T-helper 17 cell (primary cell): ENCODE results near the gene C20orf173. TPM values are rescaled to one million over a fixed set of nuclear protein-coding genes. Genes with fewer than 3 reads are reported as not detected.
"Not testable (repeated sequence)": the region's sequence is repeated elsewhere in the genome, so short reads cannot be mapped to it uniquely, and the experiment has no call there.

Source experiments
- ATAC-seq: fragments of 150-1000 bp; cut with Tn5 transposase; 2 replicates; pipeline ENCODE4 v1.10.0; 2021; ENCODE audit warnings: mild to moderate bottlenecking, moderate library complexity
- DNase-seq, 3 donors: peaks; one replicate each; pipeline versions ENCODE4 v3.0.0 to v3.0.0-alpha.2; 2020 to 2021
- H3K9me3 ChIP-seq: one replicate; pipeline ENCODE4 v1.7.0; 2013; ENCODE audit warnings: low read length, mild to moderate bottlenecking; ENCODE audit not compliant: control insufficient read depth, poor library complexity, severe bottlenecking
- H3K27ac Mint-ChIP-seq: one replicate; pipeline ENCODE4 v1.8.0; 2022; ENCODE audit warnings: mild to moderate bottlenecking, moderate library complexity, mixed read lengths
- H3K27me3 Mint-ChIP-seq: one replicate; pipeline ENCODE4 v1.8.0; 2022; ENCODE audit warnings: mixed read lengths
- H3K36me3 Mint-ChIP-seq: one replicate; pipeline ENCODE4 v1.8.0; 2022; ENCODE audit warnings: low read depth, mixed read lengths
- H3K4me1 Mint-ChIP-seq: one replicate; pipeline ENCODE4 v1.8.0; 2022; ENCODE audit warnings: mild to moderate bottlenecking, mixed read lengths
- H3K4me3 Mint-ChIP-seq: one replicate; pipeline ENCODE4 v1.8.0; 2022; ENCODE audit warnings: mild to moderate bottlenecking, moderate library complexity, mixed read lengths
- total RNA-seq, 4 donors: library from RNA in 2 of 4; stranded (reverse) in 2 of 4; gene quantifications; one replicate each; pipeline ENCODE4 v1.2.3 and lab custom pipeline; 2022 to 2026

Gene C20orf173
- total RNA-seq, 2 donors from 2014 or later, result not detected

GRCh38 chr20:35541783-35542662 is 12.6 kb upstream of the C20orf173 start, which contains the start of gene ERGIC3:
Gene ERGIC3, plus strand, starts transcription at chr20:35542078. Its CDS starts 20 bp downstream, at chr20:35542098.
- H3K27ac Mint-ChIP-seq, result peak within 1 kb of the TSS; percentile 61
- no peaks in the 10 kb centered on the region for H3K27me3 Mint-ChIP-seq
- H3K9me3 ChIP-seq, result no peaks in the 10 kb centered on the region
- H3K36me3 Mint-ChIP-seq, result peaks cover 3% of the 10 kb centered on the region
- H3K4me1 Mint-ChIP-seq, result peaks cover 15% of the 10 kb centered on the region
- peak; percentile 94 to 95 (median 94) for DNase-seq
- ATAC-seq, result peak; percentile 99
- peak within 1 kb of the TSS; percentile 95 for H3K4me3 Mint-ChIP-seq

- H3K9me3 ChIP-seq, result no peaks in the 10 kb centered on the region
- Mint-ChIP-seq H3K4me3 (peak overlapping the region; percentile 95), H3K27ac (peak overlapping the region; percentile 61), H3K36me3 (peaks cover 3% of the 10 kb centered on the region), H3K27me3 (no peaks in the 10 kb centered on the region), H3K4me1 (peaks cover 15% of the 10 kb centered on the region)
- DNase-seq (no peak), ATAC-seq (no peak)
Measured at GRCh38 chr20:35541118-35541782, 11.8 kb upstream of the C20orf173 start.

GRCh38 chr20:35539756-35540212 is 10.3 kb upstream of the C20orf173 start:
- H3K27me3 Mint-ChIP-seq, result no peaks in the 10 kb centered on the region

GRCh38 chr20:35527122-35527769 is 2.2 kb downstream of the C20orf173 start:
- H3K27ac Mint-ChIP-seq, result peak overlapping the region; percentile 62
- no peaks in the 10 kb centered on the region for H3K27me3 Mint-ChIP-seq
- DNase-seq (no peak), ATAC-seq (no peak)
- H3K9me3 ChIP-seq, result no peaks in the 10 kb centered on the region
- H3K4me3 Mint-ChIP-seq, result no peak overlapping the region
- H3K4me1 Mint-ChIP-seq, result no peaks in the 10 kb centered on the region
- H3K36me3 Mint-ChIP-seq, result no peaks in the 10 kb centered on the region

More at GRCh38 chr20:35539756-35540212, 10.3 kb upstream of the C20orf173 start:
- no peak overlapping the region for H3K4me3 Mint-ChIP-seq
- H3K9me3 ChIP-seq, result no peaks in the 10 kb centered on the region
- no peak overlapping the region for H3K27ac Mint-ChIP-seq
- no peak for ATAC-seq
- peaks cover 3% of the 10 kb centered on the region for H3K36me3 Mint-ChIP-seq
- H3K4me1 Mint-ChIP-seq, result peaks cover 18% of the 10 kb centered on the region
- no peak for DNase-seq

GRCh38 chr20:35525639-35526038 is 3.8 kb downstream of the C20orf173 start:
- Mint-ChIP-seq H3K4me3 (no peak overlapping the region), H3K27ac (no peak overlapping the region), H3K27me3 (no peaks in the 10 kb centered on the region), H3K36me3 (no peaks in the 10 kb centered on the region), H3K4me1 (no peaks in the 10 kb centered on the region)
- no peak for DNase-seq
- H3K9me3 ChIP-seq, result no peaks in the 10 kb centered on the region
- ATAC-seq, result no peak

GRCh38 chr20:35523298-35523888 is 6.1 kb downstream of the C20orf173 start:
- no peak overlapping the region for H3K4me3 Mint-ChIP-seq
- no peaks in the 10 kb centered on the region for H3K36me3 Mint-ChIP-seq
- no peaks in the 10 kb centered on the region for H3K4me1 Mint-ChIP-seq
- no peaks in the 10 kb centered on the region for H3K9me3 ChIP-seq
- no peak overlapping the region for H3K27ac Mint-ChIP-seq
- ATAC-seq, result peak; percentile 54
- DNase-seq, result no peak
- H3K27me3 Mint-ChIP-seq, result no peaks in the 10 kb centered on the region

- ATAC-seq (no peak), DNase-seq (no peak)
- Mint-ChIP-seq H3K4me1 (peaks cover 3% of the 10 kb centered on the region), H3K27me3 (no peaks in the 10 kb centered on the region), H3K4me3 (no peak overlapping the region), H3K27ac (no peak overlapping the region), H3K36me3 (no peaks in the 10 kb centered on the region)
- H3K9me3 ChIP-seq, result no peaks in the 10 kb centered on the region
Measured at GRCh38 chr20:35518955-35519354, 10.5 kb downstream of the C20orf173 start.

GRCh38 chr20:35517767-35518166 is 11.7 kb downstream of the C20orf173 start:
- H3K4me3 Mint-ChIP-seq, DNase-seq, H3K27ac Mint-ChIP-seq, H3K4me1 Mint-ChIP-seq, H3K9me3 ChIP-seq, H3K27me3 Mint-ChIP-seq, ATAC-seq, H3K36me3 Mint-ChIP-seq: not testable (repeated sequence)

- no peaks in the 10 kb centered on the region for H3K9me3 ChIP-seq
- Mint-ChIP-seq H3K27me3 (no peaks in the 10 kb centered on the region), H3K4me3 (no peak overlapping the region), H3K36me3 (peaks cover 3% of the 10 kb centered on the region), H3K27ac (no peak overlapping the region), H3K4me1 (peaks cover 3% of the 10 kb centered on the region)
- ATAC-seq, result no peak
- DNase-seq, result no peak
Measured at GRCh38 chr20:35517125-35517524, 12.3 kb downstream of the C20orf173 start.

GRCh38 chr20:35515949-35516645 is 13.4 kb downstream of the C20orf173 start:
- Mint-ChIP-seq H3K36me3 (peaks cover 3% of the 10 kb centered on the region), H3K4me1 (peaks cover 3% of the 10 kb centered on the region), H3K27me3 (no peaks in the 10 kb centered on the region), H3K4me3 (no peak overlapping the region), H3K27ac (no peak overlapping the region)
- no peaks in the 10 kb centered on the region for H3K9me3 ChIP-seq
- no peak for ATAC-seq
- no peak for DNase-seq

GRCh38 chr20:35515341-35515740 is 14.1 kb downstream of the C20orf173 start:
- no peaks in the 10 kb centered on the region for H3K9me3 ChIP-seq
- H3K4me1 Mint-ChIP-seq, result peaks cover 3% of the 10 kb centered on the region
- no peak for DNase-seq
- ATAC-seq, result no peak
- H3K4me3 Mint-ChIP-seq, result no peak overlapping the region
- peaks cover 3% of the 10 kb centered on the region for H3K36me3 Mint-ChIP-seq
- H3K27me3 Mint-ChIP-seq, result no peaks in the 10 kb centered on the region
- H3K27ac Mint-ChIP-seq, result no peak overlapping the region

- Mint-ChIP-seq H3K36me3 (peaks cover 3% of the 10 kb centered on the region), H3K27ac (no peak overlapping the region), H3K4me3 (no peak overlapping the region), H3K4me1 (peaks cover 3% of the 10 kb centered on the region), H3K27me3 (no peaks in the 10 kb centered on the region)
- DNase-seq (no peak), ATAC-seq (no peak)
- no peaks in the 10 kb centered on the region for H3K9me3 ChIP-seq
Measured at GRCh38 chr20:35514371-35514932, 15.0 kb downstream of the C20orf173 start.
